HCEC 1CT (cell line): ENCODE data around the gene STK17B.

Source experiments
- DNase-seq: peaks from one replicate; pipeline ENCODE4 v3.0.0-alpha.2; 2017

Gene STK17B

GRCh38 chr2:196153480-196153879 lies 17.9 kb downstream of the STK17B start:
- DNase-seq = no peak

- DNase-seq = no peak
Observed at GRCh38 chr2:196149948-196150347, 21.4 kb downstream of the STK17B start.

DNA sequence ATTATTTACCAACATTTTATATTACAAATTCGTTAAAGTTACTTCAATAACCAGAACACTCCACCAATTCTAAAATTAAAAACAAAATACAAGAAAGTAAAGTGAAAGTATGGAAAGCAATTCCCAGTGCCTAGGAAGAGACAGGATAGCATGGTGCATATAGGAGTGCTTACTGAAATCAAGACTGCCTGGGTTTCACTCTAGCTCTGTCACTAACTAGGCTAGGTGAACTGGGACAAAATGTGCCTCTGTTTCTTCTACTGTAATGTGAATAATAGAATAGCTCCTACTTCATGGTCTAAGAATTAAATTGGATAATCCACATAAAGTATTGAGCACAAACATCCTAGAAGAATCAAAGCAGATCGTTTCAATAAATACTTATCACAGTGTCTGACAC lies 22.6 kb downstream of the STK17B start:
- no peak for DNase-seq

DNA sequence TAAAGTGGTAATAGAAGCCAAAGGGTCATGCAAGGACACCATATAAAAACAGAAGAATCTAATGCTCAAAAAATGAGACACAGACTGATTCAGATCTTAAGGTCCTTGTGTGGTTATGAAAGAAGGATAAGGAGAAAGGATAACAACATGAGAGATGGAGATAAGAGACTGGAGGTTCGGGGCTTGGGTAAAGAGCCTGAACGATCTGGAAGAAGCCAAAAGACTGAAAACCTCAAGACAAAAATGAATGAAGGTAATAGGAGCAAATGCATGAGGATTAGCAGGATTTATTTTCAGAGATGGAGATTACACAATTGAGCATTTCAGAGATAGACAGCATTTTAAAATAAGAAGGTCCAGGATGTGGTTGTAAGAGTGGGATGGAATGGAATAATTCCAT lies 26.1 kb downstream of the STK17B start:
- DNase-seq = no peak

DNA sequence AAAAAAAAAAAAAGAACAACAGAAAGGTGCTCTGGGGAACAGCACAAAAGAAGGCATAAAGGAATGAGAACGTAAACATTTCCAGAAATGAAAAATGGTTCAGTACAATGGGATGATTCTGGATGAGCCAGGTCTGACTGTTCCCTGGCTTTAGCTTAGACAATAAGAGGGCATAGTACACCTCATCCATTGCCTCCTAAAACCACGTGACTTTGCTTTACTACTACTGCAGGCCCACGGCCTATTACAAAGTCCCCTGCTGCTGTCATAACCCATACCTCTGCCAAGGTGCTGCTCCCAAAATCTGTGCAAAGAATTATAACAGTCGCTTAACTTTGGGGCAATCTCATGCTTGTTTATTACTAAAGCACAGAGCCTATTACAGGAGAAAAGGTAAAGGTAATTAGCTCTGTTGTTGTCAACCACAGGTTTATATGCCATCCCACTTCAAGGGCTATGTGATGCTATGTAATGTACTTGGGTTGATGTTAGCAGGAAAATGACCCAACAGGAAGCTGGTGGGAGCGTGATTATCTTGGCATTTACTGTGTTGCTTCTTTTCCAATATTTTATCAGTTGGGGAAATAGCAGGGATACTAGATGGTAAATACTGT lies 26.8 kb downstream of the STK17B start:
- DNase-seq = no peak

GRCh38 chr2:196143730-196144131 lies 27.6 kb downstream of the STK17B start:
- DNase-seq = peak; percentile 72

DNA sequence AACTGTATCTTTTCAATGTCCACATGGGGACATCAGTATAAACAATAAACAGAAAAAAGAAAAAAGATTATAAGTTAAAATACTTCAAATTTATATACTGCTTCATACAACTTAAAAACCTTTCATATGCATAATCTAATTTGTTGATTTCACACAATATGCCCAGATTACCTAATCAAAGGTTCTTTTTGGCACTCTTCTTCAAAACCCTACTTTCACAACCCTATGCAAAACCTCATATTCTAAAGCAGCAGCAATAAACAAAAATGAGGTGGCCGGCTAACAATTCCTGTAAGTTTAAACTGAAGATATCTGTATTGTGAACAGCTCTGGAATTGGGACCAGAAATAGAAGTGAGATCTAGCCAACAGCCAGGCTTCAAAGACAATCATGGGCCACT lies 28.6 kb downstream of the STK17B start:
- DNase-seq = no peak

DNA sequence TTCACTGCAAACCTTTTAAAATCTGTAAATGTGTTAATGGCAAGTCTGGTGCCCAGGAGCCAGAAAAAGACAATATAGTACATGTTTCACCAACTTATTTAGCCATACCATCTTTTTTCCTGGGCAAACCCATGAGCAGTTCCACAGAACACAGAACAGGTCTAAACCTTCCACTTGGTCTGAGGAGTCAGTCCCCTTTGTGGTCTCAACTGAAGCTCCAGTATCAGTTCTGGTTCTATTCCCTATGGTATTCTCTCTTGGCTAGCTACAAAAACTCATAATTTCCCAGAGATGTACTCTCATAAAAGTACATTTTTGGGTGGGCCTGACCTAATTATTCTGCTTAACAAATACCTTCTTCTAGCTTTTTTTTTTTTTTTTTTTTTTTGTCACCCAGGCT lies 31.2 kb downstream of the STK17B start:
- no peak for DNase-seq

GRCh38 chr2:196137271-196137670 lies 34.1 kb downstream of the STK17B start:
- no peak for DNase-seq

GRCh38 chr2:196136151-196136550 lies 35.2 kb downstream of the STK17B start:
- no peak for DNase-seq

DNA sequence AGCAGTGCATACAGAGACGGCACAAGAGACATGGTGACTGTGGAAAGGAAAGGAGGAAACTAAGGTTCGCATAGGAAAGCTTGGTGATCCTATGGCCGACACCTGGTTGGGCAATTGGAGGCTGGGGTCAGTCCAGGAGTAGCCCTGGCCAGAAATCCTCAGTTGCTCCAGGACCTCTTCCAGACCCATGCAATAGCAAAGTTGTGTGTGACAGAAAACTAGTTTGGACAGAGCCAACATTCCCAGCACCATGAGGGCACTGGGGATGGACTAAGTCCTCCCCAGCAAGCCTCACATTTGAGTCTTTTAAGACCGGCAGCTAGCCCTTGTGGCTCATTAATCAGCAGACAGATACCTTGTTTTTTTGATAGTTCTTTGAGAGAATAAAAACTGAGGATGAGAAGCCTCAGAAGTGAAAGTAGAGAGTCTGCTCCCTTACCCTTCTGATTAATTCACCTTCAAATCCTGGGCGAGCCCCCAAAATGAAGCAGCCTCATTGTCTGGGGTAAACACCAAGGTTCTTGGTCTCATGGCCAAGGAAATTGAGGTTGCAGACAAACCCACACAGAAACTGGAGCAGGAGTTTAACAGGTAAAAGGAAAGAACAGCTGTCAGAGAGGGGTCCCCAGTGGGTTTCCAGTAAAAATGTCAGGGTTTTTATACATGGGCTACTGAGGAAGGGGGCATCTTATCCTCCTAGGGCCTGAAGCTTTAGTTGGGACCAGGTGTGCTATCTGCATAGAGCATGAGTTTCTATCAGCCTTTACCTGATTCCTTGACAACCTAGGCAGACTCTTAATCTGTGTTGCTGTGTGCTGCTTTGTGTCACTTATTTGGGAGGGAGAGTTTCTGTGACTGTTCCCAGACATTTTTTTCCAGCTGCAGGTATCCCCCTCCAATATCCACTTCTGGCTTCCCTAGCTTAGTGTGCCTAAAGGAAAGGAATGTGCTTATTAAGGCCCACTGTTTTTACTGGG lies 39.1 kb downstream of the STK17B start:
- DNase-seq = no peak

DNA sequence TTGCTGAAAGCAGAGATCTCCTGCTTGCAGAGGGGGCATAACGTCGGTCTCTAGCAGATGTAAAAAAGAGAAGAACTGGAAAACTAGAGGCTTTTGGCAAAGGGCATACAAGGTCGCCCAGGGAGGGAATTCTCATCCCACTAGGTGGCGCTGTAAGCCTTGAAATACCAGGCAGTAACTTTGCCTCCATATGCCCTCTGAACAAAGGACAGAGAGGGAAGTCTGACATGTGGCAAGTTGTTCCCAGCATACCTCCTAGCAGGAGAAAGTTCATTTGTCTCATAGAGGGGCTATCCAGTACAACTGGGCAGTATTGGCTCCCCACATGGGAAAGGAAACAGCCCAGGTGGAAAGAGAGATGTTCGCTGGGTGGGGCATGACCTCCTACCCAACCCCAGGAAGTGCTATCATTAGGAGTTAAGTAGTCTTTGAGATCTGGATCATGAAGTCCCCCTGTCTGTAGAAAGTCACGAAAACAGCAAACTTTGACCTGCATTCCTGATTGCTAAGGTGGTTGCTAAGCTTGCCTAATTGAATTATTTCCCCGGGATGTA lies 39.9 kb downstream of the STK17B start:
- DNase-seq = peak; percentile 22

DNA sequence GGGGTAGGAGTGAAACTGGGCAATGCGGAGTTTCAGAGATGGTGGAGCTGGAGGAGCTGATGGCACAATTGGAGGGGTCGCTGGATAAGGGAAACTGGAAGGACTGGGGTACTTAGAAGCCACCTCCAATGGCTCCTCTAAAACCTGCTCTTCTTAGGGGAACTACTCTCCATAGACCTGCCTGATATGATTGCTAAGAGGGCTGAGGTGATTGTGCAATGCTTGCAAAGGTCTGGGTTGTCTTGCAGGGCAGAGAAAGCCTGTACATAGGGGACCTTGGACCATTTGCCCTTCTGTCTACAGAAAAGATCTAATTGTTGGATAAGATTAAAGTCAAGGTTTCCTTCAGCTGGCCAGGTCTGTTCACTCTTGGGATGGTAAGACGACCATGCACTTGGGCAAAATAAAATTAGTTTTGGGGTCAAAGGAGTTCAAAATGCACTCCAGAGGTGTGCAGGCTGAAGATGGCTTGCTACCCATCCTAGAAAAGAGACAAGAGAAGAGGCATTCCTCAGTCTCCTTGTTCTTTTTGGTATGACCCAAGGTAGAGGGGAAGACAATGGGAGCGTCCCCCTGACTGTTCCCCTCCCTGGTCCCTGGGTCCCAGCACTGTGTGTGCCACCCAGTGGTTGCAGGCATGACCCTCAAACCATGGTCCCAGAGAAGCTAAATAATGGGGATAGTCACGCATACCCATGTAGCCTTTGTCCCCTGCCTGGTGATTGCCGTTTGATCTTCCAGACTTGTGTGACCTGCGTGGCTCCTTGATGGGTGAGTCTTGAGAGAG lies 41.1 kb downstream of the STK17B start:
- DNase-seq = no peak

GRCh38 chr2:196128749-196129148 lies 42.6 kb downstream of the STK17B start:
- no peak for DNase-seq

DNA sequence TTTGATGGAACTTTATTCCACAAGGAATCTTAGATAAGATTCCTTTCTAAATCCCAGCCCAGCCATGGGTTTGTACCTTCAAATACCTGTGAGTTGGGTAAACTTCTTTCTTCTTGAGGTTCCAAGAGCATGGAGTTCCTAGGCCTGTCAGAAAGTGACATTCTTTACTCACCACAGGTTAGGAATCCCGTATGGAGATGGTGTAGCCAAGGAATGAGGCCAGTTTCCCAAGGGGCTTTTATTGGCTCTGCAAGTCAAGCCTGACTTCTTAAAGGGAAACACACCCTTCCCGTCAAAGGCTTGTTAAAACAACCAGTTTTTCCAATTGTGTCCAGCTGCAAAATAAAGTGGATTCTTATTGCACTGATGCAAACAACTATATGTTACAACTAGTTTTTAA lies 45.8 kb downstream of the STK17B start:
- no peak for DNase-seq

DNA sequence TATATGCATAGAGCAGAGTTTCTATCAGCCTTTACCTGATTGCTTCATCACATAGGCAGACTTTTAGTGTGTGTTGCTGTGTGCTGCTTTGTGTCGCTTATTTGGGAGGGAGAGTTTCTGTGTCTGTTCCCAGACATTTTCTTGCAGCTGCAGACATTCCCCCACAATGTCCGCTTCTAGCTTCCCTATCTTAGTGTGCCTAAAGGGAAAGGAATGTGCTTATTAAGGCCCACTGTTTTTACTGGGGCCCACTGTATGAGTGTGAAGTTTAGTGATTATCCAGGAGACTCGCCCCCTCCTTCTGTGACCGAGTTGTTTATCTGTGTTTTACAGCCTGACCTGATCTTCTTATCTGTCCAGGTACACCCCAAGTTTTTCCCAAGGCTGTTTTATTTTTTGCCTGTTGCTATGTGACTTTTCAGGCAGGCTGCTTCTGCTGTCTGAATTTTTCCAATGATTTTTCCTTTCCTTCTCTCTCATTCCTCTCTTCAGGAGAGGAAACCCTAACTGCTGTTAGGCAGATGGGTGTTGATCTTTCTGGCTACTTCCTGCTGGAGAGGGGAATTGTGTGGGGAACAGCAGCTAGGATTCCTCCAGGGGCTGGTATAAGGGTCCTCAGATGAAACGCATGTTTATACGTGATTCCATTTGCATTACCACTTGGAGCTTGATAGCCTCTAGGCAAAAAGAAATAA lies 47.6 kb downstream of the STK17B start:
- DNase-seq = peak; percentile 34

- no peak for DNase-seq
Observed at GRCh38 chr2:196119926-196120325, 51.5 kb downstream of the STK17B start.

- no peak for DNase-seq
Observed at GRCh38 chr2:196117214-196117705, 54.1 kb downstream of the STK17B start.

DNA sequence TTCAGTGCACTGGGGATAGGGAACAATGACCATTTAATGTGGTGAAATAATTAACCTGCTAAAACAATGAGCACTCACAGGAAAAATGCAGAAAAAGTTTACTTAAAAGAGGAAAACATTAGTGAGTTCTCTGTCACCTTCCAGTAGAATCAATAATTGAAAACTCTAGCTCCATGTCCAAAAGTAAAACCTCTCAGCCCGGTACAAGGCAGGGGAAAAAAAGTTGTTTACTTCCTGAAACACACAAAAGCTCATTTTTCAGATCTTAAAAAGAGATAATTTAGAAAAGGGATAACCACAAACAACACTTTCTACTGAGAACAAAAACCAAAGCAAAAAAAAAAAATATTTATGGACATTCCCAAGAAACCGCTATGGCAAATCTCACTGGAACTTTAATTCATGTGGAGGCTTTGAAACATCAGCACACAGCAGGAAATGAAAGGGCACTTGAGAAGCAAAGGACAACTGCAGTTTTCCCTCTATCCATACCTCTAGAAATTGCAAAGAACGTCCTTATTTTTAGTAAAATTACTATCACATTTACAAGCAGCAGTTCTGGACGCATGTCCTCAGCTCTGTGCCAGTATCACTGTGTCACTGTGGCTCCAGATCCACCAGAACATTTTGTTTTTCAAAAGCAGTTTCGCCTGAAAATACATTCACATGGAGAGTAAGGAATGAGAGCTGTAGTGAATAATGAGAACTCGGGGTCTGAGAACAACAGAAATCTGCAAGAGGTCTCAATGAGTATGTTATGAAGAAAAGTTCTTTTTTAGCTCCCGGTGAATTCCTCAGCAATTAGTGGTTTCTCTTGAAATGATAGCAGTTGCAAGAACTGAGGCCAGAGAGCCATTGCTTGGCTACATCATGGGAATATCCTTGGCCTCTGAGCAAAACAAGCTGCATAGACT lies 58.1 kb downstream of the STK17B start:
- no peak for DNase-seq

GRCh38 chr2:196112418-196113034 lies 58.9 kb downstream of the STK17B start:
- peak; percentile 50 for DNase-seq

DNA sequence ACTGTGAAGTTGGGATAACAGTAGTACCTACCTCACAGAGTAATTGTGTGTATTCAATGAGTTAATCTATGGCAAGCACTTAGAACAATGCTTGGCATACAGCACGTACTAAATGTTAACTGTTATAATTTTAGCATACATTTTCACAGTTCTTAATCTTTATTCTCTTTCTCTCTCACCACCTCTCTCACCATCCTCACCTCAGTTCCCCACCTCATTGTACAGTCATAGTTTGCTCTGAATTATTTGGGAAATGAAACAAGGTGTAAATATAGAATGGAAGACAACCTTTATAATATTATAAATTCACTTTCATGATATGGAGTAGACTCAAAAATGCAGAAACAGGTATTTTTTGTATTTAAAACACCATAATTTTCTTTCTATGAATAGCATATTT lies 62.8 kb downstream of the STK17B start:
- no peak for DNase-seq
